Fibroblast of the aortic adventitia (primary cell): ENCODE results near the gene SERTAD2. TPM values are rescaled to one million over a fixed set of nuclear protein-coding genes. Genes with fewer than 3 reads are reported as not detected.

ENCODE experiments used
- DNase-seq: peaks from one replicate; pipeline ENCODE4 v3.0.0-alpha.2; 2010; ENCODE audit warnings: low read depth
- H3K4me3 ChIP-seq: 2 replicates; pipeline ENCODE4 v1.5.1; 2011; ENCODE audit warnings: low read depth, mild to moderate bottlenecking, control low read depth, low read length, moderate library complexity
- total RNA-seq: library from RNA; depleted of rRNA; stranded (reverse); fragments of >200 nt; gene quantifications from 2 replicates; pipeline ENCODE4 v1.2.3, GENCODE V29; 2012; ENCODE audit warnings: low replicate concordance
- TF ChIP-seq, protein P1 (sequence below): IDR thresholded peaks from 2 replicates; pipeline ENCODE4 v1.5.1; 2011; ENCODE audit warnings: mild to moderate bottlenecking, low read length, control low read depth, inconsistent platforms; ENCODE audit not compliant: insufficient read depth

SERTAD2 gene
- total RNA-seq, 1 donor: 34.4 TPM

DNA sequence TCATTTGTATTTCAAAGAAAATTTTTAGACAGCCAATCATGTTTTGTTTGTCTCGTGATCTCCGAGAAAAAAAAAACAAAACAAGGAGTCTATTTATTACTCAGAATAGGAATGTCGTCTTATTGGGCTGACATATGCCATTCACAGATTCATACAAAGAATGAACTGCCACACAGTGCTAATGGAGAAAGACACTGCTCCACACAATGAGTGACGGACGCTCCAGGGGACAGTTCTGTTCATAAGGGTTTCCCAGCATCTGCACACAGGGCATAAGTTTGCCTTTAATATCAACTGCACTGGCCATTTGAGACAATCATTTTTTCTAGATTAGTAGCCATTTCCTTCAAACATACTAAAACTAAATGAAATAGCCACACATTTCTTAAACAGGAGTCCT is 3.4 kb downstream of the SERTAD2 start:
- TF ChIP-seq, protein P1, sequence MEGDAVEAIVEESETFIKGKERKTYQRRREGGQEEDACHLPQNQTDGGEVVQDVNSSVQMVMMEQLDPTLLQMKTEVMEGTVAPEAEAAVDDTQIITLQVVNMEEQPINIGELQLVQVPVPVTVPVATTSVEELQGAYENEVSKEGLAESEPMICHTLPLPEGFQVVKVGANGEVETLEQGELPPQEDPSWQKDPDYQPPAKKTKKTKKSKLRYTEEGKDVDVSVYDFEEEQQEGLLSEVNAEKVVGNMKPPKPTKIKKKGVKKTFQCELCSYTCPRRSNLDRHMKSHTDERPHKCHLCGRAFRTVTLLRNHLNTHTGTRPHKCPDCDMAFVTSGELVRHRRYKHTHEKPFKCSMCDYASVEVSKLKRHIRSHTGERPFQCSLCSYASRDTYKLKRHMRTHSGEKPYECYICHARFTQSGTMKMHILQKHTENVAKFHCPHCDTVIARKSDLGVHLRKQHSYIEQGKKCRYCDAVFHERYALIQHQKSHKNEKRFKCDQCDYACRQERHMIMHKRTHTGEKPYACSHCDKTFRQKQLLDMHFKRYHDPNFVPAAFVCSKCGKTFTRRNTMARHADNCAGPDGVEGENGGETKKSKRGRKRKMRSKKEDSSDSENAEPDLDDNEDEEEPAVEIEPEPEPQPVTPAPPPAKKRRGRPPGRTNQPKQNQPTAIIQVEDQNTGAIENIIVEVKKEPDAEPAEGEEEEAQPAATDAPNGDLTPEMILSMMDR: no peak
- H3K4me3 ChIP-seq: no peak overlapping the region

DNA sequence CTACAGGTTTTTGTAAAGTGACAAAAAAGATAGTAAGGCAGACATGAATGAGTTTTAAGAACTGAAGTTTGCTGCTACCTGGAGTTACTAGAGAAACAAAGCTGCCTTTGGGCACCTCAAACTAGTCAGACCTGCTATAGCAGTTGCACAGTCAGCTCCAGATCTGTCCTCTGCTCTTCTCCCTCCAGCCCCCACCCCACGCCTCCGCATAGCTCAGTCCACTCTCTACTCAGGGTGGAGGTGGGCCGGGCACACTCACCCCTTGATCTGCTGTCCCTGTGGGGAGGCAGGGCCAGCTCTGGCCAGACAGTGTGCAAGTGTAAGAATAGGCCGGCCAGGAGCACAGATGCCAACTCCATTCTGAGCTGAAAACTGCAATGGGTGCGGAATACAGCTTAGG is 4.1 kb downstream of the SERTAD2 start:
- no peak for DNase-seq
- TF ChIP-seq, protein P1: no peak
- H3K4me3 ChIP-seq: no peak overlapping the region

More for the DNA sequence above, 3.4 kb downstream of the SERTAD2 start:
- no peak for DNase-seq

DNA sequence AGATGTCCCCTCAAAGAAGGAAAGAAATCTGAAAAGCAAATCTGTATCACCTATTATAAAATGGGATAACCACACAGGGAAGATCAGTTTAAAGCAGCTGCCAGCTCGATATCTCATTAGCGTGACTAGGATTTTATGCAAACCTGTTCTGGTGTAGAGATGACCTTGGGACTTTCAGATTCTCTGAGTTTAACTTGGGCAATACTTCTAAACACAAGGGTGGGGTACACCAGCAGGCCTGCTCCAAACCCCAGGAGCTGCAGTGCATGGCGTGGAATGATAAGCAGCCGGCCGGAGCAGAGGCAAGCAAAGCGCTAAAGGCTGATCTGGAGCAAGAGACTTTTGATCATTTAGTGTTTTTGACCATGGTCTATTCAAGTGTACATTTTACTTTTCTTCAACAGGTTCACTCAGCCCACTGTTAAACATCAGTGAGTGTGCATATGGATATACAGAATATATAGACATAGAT is 4.7 kb downstream of the SERTAD2 start:
- TF ChIP-seq, protein P1: no peak
- DNase-seq: no peak
- no peak overlapping the region for H3K4me3 ChIP-seq

DNA sequence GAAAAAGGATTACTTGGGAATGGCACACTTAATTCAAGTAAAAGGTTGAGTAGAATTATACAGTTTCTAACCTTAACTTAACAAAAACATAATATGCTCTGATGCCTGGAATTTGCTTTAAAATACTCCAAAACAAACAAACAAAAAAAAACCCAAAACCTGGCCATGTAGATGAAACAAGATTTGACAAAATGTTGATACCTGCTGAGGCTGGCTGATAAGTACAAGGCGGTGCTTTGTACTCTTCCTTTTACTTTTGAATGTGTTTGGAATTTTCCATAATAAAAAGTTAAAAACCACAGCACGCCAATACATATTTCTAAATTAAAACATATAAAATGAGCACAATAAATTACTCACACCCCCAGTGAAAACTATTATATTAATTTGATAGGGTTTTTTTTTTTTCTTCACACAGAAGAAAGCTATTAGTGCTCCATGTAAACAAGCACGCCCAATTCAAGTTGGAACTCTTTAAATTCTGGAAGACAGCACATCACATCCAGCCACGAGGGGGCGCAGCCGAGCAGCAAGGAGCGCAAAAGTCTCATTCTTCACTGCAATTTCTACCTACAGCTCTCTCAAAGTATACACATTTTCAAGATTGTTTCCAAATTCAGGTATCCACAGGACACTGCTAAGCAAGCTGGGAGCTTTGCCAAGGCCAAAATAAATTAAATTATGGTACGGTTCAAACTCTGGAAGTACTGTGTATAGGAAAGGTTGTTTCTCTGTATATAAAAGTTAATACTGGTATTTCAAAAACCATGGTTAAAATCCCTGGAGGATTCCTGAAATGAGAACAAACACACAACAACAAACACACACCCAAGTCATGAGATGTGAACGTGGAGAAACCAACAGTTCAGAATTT is 7.5 kb downstream of the SERTAD2 start:
- no peak overlapping the region for H3K4me3 ChIP-seq
- TF ChIP-seq, protein P1: peak; percentile 90
- DNase-seq: peak; percentile 84

DNA sequence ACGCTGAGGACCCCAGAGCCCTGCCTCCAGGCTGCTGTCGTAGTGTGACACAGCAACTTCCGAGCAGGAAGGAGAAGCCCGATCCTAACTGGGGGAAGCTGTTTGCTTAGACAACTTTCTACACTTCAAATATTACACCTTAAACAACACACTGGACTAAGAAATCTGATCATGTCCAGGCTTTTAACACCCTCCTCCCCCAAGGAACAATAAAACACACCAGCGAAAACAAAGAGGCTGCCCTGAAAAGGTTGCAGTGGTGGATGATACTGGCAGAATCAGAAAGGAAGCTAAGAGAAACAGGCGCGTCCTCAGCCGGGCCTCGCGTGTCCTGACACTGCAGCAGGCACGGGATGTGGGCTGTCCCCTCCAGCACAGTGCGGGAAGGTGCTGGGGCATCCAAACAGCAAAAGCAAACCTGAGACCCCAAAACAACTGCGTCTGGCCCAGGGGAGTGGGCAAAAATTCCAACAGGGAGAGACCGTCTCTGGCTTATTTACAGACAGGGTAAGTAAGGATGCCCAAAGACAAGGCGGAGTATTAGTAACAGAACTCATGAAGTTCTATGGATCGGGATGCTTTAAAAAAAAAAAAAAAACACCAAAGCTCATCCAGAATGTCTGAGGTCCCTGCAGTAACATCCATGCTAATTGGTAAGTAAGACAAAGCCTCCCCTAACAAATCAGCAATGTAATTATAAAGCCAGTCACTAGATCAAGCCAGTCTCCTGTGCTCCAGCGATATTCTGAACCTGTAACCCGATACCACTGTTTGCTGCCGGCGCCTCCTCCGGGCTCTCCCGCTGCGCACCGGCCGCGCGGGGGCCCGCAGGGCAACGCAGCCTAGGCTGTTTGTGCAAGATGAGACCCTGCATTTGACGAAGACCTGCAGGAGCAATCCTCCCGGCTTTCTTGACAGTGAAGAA is 9.0 kb downstream of the SERTAD2 start:
- TF ChIP-seq, protein P1: peak; percentile 23
- peak; percentile 80 for DNase-seq
- H3K4me3 ChIP-seq: peak overlapping the region; percentile 63

DNA sequence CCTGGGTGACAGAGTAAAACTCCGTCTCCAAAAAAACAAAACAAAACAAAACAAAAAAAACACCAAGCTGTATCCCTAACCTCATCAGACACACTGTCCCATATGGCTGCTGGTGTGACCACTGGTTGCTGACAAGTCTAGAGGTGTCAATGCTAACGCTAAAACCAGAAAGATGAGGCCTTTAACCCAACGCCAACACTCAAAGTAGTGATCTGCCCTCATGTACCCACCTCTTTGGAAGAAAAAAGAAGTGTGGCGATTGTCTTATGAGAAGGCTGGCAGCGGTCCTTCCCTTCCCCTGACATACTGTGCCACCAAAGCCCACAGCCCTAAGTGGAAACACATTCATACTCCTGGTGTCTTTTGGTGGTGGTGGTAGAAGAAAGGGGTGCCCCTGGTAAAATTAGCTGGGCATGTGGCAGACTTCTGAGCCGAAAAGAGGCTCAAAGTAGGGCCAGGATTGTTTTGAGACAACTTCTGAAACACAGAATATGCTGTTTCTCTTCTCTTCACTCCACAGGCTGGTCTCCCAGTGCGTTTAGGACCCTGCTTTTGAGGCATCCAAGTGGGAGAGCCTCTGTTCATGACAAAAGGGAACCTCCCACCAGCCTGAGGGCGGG is 9.8 kb downstream of the SERTAD2 start:
- DNase-seq: no peak
- TF ChIP-seq, protein P1: no peak
- peak overlapping the region; percentile 63 for H3K4me3 ChIP-seq
